GM10266 (cell line): Measurements from ENCODE around the gene TBCEL.

Experiments
- DNase-seq: peaks from one replicate; pipeline ENCODE4 v3.0.0; 2012; ENCODE audit errors: extremely low spot score
- CTCF ChIP-seq: IDR thresholded peaks from 2 replicates; pipeline ENCODE4 v1.5.1; 2012; ENCODE audit warnings: mild to moderate bottlenecking, low read depth; ENCODE audit not compliant: control insufficient read depth, insufficient read depth; ENCODE audit errors: missing control alignments

Gene TBCEL

GRCh38 chr11:121071846-121072450, 48.0 kb downstream of the TBCEL start:
- TF ChIP-seq CTCF = no peak
- no peak for DNase-seq

DNA sequence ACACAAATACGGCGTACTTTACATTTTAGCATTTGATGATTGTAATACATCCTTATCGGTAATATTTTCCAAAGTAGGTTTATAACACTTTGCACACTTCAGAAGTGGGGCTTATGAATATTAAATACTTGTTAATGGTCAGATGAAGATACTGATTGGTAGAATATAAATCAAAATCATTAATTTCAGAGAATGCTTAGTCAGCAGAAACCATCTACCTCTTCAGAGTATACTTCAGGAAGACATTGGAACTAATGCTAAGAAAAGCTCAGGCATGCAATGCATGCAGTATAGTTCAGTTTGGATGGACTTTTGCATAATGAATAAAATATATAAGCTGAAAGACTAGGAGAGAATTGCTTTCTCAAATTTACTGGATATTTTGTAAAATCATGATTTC, 57.4 kb downstream of the TBCEL start:
- TF ChIP-seq CTCF = no peak
- no peak for DNase-seq

GRCh38 chr11:121082219-121082618, 58.3 kb downstream of the TBCEL start:
- TF ChIP-seq CTCF = no peak
- DNase-seq = no peak

- DNase-seq = no peak
- TF ChIP-seq CTCF = no peak
Measured at GRCh38 chr11:121082670-121083069, 58.8 kb downstream of the TBCEL start.

GRCh38 chr11:121086866-121087265, 63.0 kb downstream of the TBCEL start:
- no peak for TF ChIP-seq CTCF
- DNase-seq = no peak

GRCh38 chr11:121089566-121089965, 65.7 kb downstream of the TBCEL start:
- no peak for TF ChIP-seq CTCF
- no peak for DNase-seq

DNA sequence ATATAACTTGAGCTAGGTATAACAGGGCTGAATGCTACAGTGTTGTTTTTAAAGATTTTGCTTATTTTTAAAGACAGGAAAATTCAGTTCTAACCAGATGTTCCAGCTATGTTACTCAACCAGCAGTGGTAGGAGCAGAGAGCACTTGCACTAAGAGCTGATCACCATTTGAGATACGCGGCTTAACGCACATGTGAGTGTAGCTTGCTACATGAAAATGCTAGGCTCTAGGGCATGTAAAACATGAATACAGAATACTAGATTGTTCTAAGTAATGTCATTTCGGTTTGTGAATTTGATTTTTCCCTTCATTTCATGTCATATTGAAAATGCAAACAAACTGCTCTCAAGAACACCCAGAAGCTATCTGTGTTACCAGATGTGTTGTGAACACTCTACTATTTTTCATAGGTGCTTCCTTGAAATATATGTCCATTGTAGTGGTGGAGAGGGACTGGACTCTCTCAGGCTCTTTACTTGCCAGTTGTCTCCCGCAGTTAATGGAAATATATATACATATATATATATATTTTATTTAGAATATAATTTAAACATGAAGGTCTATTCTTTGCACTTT, 66.3 kb downstream of the TBCEL start:
- no peak for DNase-seq

More for the DNA sequence above, 66.3 kb downstream of the TBCEL start:
- no peak for TF ChIP-seq CTCF
